ENCODE data around the gene SCAMP2. TPM values are rescaled to one million over a fixed set of nuclear protein-coding genes. Genes with fewer than 3 reads are reported as not detected.
"Not testable (repeated sequence)": the region's sequence is repeated elsewhere in the genome, so short reads cannot be mapped to it uniquely, and the experiment has no call there.

Gene SCAMP2
- total RNA-seq, 1 donor from 2014 or later, result 35.6 TPM

DNA sequence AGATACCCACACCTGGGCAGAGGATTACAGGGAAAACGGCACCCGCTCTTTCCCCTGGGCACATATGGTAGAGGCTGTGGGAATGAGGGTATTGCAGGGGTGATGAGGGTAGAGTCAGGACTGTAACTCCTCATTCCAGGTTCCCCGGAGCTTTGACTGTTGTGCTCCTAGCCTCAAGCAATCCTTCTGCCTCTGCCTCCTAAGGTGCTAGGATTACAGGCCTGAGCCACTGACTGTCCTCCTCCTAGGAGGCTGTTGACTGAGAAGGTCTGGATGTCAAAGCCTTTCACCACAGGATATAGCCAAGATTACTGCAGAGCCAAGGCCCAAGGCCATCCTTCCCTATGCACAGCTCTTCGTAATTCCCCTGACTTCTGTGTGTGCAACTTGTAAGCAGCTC lies 15.6 kb upstream of the SCAMP2 start:
- Mint-ChIP-seq H3K4me1 (ENCODE audit: low read depth, unreplicated experiment) (peaks cover 6% of the 10 kb centered on the region), H3K27me3 (ENCODE audit: unreplicated experiment) (peaks cover 2% of the 10 kb centered on the region), H3K36me3 (ENCODE audit: unreplicated experiment) (no peaks in the 10 kb centered on the region), H3K4me3 (ENCODE audit: unreplicated experiment) (peak overlapping the region; percentile 55), H3K9me3 (ENCODE audit: unreplicated experiment) (peaks cover 4% of the 10 kb centered on the region), H3K27ac (ENCODE audit: unreplicated experiment) (peak overlapping the region; percentile 95)
- no peak for DNase-seq
- TF ChIP-seq, protein P1, sequence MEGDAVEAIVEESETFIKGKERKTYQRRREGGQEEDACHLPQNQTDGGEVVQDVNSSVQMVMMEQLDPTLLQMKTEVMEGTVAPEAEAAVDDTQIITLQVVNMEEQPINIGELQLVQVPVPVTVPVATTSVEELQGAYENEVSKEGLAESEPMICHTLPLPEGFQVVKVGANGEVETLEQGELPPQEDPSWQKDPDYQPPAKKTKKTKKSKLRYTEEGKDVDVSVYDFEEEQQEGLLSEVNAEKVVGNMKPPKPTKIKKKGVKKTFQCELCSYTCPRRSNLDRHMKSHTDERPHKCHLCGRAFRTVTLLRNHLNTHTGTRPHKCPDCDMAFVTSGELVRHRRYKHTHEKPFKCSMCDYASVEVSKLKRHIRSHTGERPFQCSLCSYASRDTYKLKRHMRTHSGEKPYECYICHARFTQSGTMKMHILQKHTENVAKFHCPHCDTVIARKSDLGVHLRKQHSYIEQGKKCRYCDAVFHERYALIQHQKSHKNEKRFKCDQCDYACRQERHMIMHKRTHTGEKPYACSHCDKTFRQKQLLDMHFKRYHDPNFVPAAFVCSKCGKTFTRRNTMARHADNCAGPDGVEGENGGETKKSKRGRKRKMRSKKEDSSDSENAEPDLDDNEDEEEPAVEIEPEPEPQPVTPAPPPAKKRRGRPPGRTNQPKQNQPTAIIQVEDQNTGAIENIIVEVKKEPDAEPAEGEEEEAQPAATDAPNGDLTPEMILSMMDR (IDR thresholded peaks at IDR 0.05; ENCODE audit: partially characterized antibody, unreplicated experiment), result no peak

DNA sequence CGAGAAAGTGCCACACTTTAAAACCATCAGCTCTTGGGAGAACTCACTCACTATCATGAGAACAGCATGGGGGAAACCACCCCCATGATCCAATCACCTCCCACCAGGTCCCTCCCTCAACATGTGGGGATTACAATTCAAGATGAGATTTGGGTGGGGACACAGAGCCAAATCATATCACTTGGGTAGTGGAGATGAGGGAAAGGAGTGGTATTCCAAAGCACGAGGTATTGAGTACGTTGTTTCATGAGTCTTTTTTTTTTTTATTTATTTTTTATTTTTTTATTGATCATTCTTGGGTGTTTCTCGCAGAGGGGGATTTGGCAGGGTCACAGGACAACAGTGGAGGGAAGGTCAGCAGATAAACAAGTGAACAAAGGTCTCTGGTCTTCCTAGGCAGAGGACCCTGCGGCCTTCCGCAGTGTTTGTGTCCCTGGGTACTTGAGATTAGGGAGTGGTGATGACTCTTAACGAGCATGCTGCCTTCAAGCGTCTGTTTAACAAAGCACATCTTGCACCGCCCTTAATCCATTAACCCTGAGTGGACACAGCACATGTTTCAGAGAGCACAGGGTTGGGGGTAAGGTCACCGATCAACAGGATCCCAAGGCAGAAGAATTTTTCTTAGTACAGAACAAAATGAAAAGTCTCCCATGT lies 14.5 kb upstream of the SCAMP2 start:
- H3K4me1 Mint-ChIP-seq (ENCODE audit: low read depth, unreplicated experiment); H3K9me3 Mint-ChIP-seq (ENCODE audit: unreplicated experiment); DNase-seq; H3K36me3 Mint-ChIP-seq (ENCODE audit: unreplicated experiment); H3K27me3 Mint-ChIP-seq (ENCODE audit: unreplicated experiment); H3K4me3 Mint-ChIP-seq (ENCODE audit: unreplicated experiment); H3K27ac Mint-ChIP-seq (ENCODE audit: unreplicated experiment): not testable (repeated sequence)

DNA sequence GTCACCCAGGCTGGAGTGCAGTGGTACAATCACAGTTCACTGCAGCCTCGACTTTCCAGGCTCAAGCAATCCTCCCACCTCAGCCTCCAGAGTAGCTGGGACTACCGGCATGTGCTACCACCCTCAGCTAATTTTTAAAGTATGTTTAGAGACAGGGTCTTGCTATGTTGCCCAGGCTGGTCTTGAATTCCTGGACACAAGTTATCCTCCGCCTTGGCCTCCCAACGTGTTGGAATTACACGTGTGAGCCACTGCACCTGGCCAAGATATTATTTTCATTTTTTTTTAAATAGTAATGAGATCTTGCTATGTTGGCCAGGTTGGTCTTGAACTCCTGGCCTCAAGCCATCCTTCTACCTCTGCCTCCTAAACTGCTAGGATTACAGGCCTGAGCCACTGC lies 12.3 kb upstream of the SCAMP2 start:
- peaks cover 4% of the 10 kb centered on the region for H3K9me3 Mint-ChIP-seq (ENCODE audit: unreplicated experiment)
- no peak for DNase-seq
- peaks cover 2% of the 10 kb centered on the region for H3K27me3 Mint-ChIP-seq (ENCODE audit: unreplicated experiment)
- H3K4me3 Mint-ChIP-seq (ENCODE audit: unreplicated experiment), result no peak overlapping the region
- TF ChIP-seq, protein P1 (IDR thresholded peaks at IDR 0.05; ENCODE audit: partially characterized antibody, unreplicated experiment), result no peak
- no peak overlapping the region for H3K27ac Mint-ChIP-seq (ENCODE audit: unreplicated experiment)
- H3K36me3 Mint-ChIP-seq (ENCODE audit: unreplicated experiment), result peaks cover 5% of the 10 kb centered on the region
- peaks cover 6% of the 10 kb centered on the region for H3K4me1 Mint-ChIP-seq (ENCODE audit: low read depth, unreplicated experiment)

DNA sequence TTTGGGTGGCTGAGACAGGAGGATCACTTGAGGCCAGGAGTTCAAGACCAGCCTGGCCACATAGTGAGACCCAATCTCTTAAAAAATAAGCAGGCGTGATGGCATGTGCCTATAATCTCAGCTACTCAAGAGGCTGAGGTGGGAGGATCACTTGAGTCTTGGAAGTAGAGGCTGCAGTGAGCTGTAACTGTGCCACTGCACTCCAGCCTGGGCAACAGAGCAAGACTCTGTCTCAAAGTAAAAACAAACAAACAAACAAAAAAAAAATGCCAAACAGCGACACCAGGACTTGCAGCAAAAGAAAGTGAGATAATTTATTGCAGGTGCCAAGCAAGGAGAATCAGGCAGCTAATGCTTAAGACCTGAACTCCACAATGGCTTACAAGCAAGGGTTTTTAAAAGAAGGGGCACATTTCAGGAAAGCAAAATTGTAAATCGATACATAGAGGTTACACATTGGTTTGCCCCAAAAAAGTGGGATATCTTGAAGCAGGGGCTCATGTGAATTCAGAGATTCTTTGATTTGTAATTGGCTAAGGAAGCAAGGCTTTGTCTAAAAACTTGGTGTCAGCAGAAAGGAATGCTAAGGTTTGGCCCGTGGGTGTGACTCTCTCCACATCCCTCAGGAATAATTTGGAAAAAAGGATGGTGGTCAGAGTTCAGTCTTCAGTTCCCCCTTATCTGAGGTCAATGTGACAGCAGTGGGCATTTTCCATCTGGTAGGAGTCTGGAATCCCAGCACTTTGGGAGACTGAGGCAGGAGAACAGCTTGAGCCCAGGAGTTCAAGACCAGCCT lies 11.5 kb upstream of the SCAMP2 start:
- DNase-seq, result no peak
- Mint-ChIP-seq H3K27me3 (ENCODE audit: unreplicated experiment) (peaks cover under 1% of the 10 kb centered on the region), H3K27ac (ENCODE audit: unreplicated experiment) (no peak overlapping the region), H3K4me3 (ENCODE audit: unreplicated experiment) (no peak overlapping the region), H3K4me1 (ENCODE audit: low read depth, unreplicated experiment) (peaks cover 5% of the 10 kb centered on the region), H3K36me3 (ENCODE audit: unreplicated experiment) (peaks cover 5% of the 10 kb centered on the region), H3K9me3 (ENCODE audit: unreplicated experiment) (peaks cover 4% of the 10 kb centered on the region)
- TF ChIP-seq, protein P1 (IDR thresholded peaks at IDR 0.05; ENCODE audit: partially characterized antibody, unreplicated experiment), result no peak

DNA sequence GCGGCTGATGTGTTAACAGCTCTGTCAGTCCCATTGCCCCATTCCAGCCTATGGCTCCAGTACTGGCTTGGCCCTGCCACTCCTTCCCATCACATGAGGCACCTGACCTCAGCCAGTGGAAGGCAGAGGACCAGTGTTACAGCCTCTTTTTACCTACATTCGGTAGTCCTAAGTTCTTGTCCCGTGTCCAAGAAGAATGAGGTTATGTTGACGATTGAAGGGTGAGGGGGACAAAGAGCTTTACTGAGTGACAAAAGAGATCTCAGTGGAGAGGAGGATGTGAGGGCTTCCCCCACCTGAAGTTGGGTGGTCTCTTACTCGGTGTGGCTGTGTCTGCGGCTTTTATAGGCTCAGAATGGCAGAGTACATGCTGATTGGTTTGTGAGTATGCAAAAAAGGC lies 9.4 kb upstream of the SCAMP2 start:
- H3K27ac Mint-ChIP-seq (ENCODE audit: unreplicated experiment), result no peak overlapping the region
- TF ChIP-seq, protein P1 (IDR thresholded peaks at IDR 0.05; ENCODE audit: partially characterized antibody, unreplicated experiment), result no peak
- H3K4me3 Mint-ChIP-seq (ENCODE audit: unreplicated experiment), result no peak overlapping the region
- DNase-seq, result no peak
- no peaks in the 10 kb centered on the region for H3K27me3 Mint-ChIP-seq (ENCODE audit: unreplicated experiment)
- H3K9me3 Mint-ChIP-seq (ENCODE audit: unreplicated experiment), result peaks cover 4% of the 10 kb centered on the region
- H3K36me3 Mint-ChIP-seq (ENCODE audit: unreplicated experiment), result peaks cover 5% of the 10 kb centered on the region
- H3K4me1 Mint-ChIP-seq (ENCODE audit: low read depth, unreplicated experiment), result no peaks in the 10 kb centered on the region

All from glutamatergic neuron (in vitro differentiated cells).